GM19395 (cell line): ENCODE data around the gene CADM3.

Experiments used
- ATAC-seq: cut with Tn5 transposase; IDR thresholded peaks from one replicate; pipeline ENCODE4 v1.9.1; 2021; ENCODE audit warnings: mild to moderate bottlenecking, moderate library complexity; ENCODE audit not compliant: unreplicated experiment

CADM3 gene, protein sequence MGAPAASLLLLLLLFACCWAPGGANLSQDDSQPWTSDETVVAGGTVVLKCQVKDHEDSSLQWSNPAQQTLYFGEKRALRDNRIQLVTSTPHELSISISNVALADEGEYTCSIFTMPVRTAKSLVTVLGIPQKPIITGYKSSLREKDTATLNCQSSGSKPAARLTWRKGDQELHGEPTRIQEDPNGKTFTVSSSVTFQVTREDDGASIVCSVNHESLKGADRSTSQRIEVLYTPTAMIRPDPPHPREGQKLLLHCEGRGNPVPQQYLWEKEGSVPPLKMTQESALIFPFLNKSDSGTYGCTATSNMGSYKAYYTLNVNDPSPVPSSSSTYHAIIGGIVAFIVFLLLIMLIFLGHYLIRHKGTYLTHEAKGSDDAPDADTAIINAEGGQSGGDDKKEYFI

DNA sequence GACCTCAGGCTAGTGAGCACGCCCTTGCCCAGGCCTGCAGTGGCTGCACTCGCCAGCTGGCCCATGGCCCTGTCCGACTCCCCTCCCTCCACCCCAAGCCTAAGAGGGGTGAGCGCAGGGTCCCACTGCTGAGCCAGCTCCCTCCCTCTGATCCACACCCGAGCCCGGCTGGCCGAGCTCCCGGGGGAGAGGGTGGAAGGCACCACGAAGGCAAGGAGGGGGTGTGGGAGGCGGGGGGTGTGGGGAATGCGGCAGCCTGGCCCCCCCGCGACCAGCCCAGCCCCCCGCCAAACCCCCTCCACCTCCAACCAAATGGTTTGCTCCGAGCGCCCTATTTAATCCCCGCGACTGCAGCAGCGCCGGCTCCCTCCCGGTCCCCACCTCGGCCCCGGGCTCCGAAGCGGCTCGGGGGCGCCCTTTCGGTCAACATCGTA is at the start of gene CADM3:
Gene CADM3 (plus strand): TSS at position 362 of the 434 bp plus-strand sequence. CDS start 151 bp downstream, outside the sequence.
- ATAC-seq, result no peak

DNA sequence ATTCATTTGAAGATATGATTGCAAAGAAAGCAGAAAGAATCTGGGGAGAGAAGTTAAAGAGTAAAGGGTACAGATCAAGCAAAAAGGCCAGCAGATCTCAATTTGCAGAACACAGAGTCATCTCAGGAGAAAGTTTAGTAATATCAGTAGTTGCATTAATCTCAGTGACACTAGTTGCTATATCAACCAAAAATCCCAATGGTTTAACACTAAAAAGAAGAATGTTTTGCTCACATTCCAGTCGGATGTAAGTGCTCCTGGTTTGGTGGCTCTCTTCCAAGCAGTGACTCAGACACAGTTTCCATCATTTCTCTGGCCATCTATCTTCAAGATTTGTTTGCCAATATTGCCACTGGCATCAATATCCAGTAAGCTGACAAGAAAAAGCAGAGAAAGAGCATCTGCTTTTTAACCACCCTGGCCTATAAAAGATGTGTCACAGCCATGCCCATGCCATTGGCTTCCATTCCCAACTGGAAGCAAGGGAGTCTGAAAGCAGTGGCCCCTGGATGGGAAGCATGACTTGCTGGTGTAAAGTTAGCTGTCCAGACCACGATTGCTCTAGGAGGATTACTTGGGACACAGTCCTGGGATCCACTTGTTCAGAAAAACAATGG is 49.3 kb upstream of the CADM3 start:
- ATAC-seq, result peak; percentile 93

DNA sequence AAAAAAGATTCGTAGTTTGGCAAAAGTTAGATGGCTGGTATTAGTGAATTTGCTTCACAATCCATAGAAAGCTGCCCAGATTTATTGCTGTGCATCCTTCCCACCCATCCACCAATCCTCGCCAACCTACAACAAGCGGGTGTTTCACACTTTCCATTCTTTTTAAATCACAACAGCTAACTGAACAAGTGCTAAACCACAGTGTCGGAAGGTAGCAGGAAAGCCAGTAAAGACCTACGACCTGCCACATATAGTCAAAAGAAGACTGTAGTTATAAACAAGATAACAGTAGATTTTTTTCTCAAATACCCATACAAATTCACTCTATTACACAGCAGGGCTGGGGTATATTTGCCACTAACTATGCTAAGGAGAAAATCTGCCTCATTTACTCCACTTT is 47.8 kb upstream of the CADM3 start:
- no peak for ATAC-seq

DNA sequence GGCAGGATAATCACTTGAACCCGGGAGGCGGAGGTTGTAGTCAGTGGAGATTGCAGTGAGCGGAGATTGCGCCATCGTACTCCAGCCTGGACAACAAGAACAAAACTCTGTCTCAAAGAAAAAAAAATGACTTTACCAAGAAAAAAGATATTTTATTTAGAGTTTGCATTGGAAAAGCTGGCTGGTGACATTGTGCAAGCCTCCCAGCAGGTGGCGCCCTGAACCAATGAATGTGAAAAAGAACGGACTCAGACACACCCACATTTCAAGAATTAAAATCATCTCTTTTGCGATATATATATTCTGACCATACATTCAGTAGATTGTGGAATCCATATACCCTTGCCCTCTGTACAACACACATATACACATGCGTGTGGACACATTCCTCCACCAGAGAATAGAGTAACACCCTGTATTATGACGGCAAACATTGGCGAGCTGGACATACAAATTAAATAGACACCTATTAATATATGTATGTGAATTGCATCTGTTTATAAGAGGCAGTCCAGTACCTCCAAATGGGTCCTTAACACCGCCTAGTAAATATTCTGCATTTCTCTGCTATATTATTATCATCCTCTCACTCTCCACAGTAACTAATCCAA is 39.0 kb upstream of the CADM3 start:
- ATAC-seq, result no peak

DNA sequence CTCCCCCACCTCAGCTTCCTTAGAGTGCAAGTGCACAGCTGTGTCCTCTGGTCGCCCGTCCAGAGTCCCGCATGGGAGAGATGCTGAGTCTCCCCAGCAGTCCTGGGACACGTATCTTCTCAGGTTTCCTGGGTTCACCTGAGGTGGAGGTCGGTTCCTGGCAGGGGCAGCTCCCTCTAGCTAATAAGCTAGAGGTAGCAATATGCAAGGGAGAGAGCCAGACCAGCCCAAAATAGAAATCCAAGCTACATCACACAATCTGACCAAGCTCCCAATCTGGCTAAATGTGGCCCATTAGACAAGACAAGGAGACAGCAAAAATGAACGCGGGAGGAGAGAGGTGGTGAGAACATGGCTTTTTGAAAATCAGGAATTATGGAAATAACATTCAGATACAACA is 30.9 kb upstream of the CADM3 start:
- no peak for ATAC-seq

DNA sequence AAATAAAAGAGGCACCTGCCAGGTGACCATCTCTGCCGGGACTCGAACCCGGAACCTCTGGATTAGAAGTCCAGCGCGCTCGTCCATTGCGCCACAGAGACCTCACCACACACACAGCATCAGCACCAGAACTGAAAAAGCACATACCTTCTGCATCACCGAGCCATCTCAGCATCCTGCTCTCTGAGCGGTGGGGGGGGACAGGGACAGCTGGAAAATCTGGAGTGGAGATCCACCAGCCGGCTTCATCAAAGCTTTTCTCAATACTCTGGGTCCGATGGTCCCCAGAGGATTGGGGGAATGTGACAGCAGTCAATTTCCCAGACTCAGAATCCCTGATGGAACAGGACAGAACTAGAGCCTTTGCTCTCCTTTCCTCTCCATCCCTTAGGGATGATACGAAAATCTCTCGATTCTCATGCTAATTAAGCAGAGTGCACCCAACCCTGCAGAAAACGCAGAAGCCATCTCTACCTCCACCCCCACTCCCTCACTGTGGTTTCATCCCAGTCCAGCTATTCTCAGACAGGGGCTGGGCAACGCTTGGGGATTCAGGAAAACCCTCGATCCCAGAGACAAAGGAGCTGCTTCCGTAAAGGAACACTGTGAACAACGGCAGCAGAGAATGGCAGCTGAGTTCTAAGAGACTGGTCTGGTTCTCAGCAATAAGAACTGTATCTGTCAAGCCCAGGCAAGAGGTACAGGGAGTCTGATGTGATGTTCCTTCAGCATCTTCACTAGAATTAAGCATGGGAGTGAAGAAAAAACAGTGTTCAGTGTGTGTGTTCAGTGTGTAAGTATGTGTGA is 29.6 kb upstream of the CADM3 start:
- ATAC-seq, result no peak

DNA sequence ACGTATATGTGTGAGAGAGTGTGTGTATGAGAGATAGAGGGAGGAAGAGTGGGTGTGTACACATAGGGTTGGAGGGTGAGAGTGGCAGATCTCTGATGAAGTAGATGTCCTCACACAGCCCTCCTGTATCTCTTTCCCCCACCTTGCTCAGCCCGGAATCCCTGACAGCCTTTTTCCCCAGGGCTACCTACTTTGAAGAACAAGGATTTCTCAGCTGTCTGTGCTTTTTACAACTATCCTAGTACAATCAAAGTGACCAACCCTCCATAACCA is 29.1 kb upstream of the CADM3 start:
- ATAC-seq, result no peak

DNA sequence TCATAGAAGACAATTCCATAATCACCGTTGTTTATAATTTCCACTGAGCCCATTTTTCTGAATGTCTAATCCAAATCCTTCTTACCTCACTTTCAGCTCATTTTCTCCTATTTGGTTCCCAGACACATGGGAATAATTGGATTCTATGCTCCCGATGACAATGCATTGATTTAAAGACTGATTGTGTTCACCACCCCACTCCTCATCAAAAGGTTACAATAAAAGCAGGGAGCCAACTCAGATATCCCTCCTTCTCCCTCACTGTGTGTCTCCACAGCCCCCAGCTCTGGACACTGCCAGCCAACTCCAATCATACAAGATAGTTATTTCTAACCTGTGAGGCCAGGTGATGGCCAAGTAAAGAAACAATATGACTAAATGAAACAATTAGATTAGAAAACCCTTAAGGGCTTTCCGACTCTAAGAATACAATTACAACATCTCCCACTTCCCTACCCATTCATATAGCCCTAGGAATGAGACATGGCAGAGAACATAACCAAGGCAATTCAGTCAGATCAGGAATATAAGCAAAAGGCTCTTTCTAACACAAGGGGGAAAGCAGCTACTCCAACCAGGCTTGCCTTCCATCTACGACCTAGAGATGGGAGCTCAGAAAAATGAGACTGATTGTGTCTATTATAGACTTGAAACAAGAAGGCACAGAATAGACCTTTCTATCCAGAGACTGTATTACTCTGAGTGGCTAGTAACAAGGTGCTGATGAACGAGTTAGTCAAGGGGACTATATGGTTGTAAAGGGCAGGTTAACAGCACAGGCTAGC is 28.5 kb upstream of the CADM3 start:
- ATAC-seq, result no peak

DNA sequence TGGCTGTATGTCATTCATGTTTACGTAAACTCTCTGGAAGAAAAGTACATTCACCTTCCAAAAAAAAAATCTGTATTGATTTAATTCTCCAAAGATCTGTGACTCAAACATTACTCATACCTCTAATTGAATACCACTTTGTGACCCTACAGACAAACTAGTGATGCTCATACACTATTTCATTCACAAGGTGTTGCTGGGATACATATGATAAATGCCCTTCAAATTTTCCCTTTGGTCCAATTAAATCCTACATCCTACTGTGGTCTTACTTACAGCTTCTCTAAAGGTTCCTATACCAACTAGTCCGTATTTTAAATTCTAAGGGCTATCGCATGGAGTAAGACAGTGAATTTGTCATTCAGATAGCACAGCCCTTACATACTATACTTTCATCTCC is 26.8 kb upstream of the CADM3 start:
- no peak for ATAC-seq

DNA sequence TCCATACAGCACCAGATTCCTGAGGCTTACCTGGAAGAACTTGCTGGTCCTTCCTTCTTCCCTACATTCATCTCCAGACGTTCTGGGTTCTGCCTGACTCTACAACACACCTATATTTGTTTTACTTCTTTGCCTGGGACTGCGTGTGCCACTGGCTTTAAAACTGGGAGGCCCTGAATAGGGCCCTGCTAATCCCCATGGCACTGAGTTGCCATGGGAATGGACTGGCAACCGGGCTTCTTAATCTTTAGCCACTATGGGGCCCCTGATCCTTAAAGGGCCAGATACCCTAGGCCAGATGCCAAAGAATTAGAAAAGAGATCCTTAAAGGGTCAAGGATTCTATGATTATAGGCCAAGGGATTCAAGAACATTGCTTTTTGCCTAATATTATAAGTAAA is 24.4 kb upstream of the CADM3 start:
- no peak for ATAC-seq

DNA sequence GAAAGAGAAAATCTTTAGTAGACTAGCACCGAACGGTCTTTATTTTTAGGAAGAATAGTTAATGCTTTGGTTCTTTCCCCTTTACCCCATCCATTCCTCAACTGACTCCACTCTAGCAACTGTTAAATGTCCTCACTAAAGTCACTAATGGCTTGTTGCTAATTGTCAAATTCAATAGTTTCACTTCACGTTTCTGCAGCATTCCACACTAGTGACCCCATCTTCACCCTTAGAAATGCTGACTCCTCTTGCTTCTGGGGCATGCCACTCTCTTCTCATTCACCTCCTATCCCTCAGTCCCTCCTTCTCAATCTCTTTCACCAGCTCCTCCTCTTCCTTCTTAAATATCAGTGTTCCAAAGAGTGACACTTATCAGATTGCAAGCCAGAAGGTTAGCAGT is 19.4 kb upstream of the CADM3 start:
- ATAC-seq, result no peak

DNA sequence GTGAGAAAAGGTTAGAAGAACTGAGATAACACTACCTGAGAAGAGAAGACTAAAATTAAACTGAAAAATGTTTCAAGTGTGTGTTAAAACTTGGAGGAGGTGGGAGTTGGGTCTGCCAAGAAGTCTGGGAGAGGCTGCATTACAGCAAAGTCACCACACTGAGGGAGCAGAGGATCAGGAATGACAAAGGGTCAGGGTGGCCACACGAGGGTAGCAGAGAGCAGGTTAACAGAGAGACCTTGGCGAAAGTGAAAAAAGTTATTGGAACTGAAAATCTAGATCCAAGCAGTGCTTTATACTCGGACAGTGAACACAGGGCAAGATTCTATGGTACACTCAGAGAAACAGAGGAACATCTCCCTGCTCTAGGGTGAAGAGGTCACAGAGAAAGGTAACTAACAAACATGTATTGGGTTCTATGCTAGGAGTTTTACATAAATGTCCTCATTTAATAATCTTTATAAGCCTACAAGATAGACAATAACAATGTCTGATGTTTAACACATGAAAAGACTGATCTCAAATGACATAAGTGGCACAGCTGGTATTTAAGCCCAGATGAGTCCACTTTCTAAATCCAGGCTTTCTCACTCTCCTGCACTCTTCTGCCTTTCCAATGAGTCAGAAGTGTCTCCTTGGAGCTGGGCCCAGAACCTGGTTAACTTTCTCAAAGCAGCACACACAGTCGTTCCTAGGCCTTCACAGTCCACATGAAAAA is 10.3 kb upstream of the CADM3 start:
- ATAC-seq, result peak; percentile 99

DNA sequence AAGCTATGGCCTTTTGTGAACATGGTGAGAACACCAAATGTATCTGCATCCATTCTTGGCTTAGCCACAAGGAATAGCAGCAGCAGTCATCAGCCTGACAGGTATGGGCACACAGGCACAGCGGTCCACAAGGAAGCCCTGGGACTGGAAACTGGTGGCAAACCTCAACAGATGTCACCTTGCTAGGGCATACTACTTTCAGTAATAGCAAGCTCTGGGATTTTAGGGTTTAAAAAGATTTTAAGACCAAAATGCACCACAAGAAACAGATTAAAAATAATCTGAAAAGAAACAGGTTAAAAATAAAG is 9.7 kb upstream of the CADM3 start:
- no peak for ATAC-seq

DNA sequence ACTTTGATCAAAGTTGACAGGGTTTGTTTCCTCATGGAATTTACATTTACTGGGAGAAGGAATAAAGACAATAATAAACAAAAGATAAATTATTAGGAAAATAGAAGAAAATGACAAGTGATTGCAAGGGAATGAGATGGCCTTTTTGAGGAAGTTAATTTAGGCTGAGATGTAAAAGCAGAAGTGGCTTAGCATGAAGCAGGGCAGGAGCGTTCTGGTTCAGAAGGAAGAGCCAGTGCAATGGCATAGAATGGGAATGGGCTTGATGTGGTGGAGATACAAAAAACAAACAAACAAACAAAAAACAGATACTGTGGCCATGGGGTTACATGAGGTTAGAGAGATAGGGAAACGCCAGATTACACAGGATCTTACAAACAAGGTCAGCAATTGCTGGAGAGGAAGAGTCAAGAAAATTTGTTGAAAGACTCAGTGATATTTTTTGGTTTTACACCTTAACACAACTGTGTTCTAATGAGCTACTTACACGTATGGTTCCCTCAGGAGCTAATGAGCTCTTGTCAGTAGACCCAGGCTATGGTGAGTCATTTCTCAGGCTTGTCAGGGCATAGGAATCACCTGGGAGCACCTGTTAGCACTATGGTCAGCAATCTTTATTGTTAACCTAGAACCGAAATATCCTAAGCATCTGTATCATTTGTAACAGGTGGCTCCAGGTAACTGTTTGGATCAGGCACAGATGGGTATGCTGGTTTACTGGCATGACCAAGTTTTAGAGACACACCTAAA is 8.7 kb upstream of the CADM3 start:
- ATAC-seq, result no peak

DNA sequence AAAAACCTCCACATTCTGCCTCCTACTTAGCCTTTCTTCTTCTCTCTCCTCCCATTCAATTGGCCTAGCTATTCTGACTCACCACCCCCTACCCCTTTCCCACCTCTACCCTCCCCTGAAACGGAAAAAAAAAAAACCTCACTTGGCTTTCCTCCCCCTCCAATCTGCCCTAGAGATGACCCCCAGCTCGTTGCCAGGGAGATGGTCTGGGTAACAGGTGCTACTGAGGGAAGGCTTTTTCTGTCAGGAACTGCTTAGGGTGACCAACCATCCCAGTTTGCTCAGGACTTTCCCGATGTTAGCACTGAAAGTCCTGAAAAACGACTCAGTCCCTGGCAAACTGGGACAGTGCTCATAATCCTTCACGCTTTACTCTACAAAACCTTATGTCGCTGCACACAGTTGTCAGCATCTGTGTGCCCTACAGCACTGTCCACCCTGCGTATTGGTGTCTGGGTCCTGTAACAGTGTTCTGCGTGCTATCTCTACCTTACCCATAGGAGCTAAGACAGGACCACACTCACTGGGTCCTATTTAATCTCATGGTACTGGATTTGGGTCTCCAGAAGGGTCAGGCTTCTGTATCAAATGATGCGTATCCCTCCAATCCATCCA is 7.7 kb upstream of the CADM3 start:
- ATAC-seq, result no peak

DNA sequence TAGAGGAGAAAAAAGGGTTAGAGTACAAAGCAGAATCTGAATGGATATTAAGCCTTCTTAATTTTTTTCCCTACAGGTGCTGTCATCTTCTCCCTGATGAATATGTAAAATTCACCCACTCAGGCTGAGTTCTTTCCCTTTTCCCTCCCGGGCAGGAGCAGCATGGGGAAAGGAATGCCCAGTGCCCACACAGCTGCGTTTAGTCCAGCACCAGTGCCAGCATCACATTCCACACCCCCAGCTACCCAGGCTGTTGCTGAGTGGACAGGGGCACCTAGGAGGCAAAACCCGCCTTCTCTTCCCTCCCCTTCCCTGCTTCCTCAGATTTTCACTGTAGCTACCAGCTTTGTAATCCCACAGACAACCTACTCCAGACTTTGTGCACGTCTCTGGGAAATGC is 3.4 kb upstream of the CADM3 start:
- ATAC-seq, result no peak

DNA sequence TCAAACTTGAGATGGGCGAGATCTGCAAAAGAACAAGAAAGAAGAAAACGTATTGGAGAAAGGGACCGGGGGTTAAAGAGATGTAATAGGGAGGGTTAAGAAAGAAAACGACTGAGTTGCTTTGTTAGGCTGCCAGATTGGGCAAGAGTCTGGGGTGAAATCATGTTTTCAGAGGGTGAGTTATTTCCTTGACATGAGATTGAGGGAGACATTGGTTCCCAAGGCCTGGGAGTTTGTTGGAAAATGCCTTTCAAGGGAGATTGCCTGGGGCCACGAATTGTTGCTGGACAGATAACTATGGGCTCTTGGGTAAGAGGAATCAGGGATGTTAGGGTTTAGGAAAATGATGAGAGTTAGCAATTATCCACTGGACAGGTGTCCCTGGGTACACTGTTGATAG is 776 bp upstream of the CADM3 start:
- ATAC-seq, result no peak

DNA sequence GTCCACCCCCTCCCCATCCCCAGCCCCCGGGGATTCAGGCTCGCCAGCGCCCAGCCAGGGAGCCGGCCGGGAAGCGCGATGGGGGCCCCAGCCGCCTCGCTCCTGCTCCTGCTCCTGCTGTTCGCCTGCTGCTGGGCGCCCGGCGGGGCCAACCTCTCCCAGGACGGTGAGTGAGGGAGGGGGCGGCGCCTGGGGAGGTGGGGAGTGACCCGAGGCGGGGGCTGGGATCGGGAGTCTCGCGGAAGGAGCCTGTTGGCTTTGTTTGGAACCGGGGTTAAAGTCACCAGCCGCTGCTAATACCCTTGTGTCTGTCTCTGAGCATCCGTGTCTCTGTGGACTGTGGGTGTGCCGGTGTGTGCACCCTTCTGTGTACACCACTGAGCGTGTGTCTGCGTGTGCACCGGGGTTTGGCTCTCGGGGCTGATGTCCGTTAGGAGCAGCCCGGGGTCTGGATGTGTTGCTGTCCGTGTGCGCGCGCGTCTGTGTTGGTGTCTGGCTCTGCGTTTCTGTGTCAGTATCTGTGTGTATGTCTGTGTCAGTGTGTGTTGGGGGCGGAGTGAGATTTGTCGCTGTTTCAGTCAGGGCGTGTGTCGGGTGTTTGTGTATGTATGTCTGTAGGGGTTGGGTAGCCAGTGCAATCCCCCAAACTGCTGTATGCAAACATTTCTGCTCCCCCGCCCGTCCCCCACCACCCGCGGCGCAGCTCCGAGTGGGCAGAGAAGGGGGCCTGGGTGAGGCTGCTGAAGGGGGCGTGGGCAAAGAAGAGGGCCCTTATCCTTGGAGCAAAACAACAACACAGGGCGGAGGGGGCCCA is 480 bp downstream of the CADM3 start:
- ATAC-seq, result no peak
